MM.1S (cell line): ENCODE measurements around the gene GRIN2D.

Experiments
- EZH2 ChIP-seq: fragments of 300-600 bp; sonication (generic); optimal IDR thresholded peaks from 2 replicates; pipeline ENCODE3; 2017; ENCODE audit warnings: low read depth, mild to moderate bottlenecking, antibody characterized with exemption, low read length, mixed read lengths
- TF ChIP-seq, protein P1 (sequence below): fragments of 300-600 bp; sonication (generic); IDR thresholded peaks from 2 replicates; pipeline ENCODE4 v1.5.1; 2016; ENCODE audit warnings: antibody characterized with exemption, low read length, mixed read lengths

DNA sequence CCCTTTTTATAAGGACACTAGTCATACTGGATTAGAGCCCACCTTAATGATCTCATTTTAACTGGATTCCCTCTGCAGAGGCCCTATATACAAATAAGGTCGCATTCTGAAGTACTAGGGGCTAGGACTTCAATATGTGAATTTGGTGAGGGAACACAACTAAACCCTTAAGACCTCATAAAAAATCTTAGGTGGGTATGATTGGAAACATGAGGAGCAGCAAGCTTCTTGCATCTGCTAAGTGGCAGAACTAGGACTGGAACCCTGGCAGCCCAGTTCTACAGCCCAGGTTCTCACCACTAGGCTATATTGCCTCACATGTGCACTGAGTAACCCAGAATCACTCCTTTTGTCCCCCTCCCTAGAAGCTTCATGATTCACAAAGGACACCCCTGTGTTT lies 35.2 kb downstream of the GRIN2D start:
- TF ChIP-seq, protein P1, sequence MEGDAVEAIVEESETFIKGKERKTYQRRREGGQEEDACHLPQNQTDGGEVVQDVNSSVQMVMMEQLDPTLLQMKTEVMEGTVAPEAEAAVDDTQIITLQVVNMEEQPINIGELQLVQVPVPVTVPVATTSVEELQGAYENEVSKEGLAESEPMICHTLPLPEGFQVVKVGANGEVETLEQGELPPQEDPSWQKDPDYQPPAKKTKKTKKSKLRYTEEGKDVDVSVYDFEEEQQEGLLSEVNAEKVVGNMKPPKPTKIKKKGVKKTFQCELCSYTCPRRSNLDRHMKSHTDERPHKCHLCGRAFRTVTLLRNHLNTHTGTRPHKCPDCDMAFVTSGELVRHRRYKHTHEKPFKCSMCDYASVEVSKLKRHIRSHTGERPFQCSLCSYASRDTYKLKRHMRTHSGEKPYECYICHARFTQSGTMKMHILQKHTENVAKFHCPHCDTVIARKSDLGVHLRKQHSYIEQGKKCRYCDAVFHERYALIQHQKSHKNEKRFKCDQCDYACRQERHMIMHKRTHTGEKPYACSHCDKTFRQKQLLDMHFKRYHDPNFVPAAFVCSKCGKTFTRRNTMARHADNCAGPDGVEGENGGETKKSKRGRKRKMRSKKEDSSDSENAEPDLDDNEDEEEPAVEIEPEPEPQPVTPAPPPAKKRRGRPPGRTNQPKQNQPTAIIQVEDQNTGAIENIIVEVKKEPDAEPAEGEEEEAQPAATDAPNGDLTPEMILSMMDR: no peak
- TF ChIP-seq EZH2: no peak
